Lower lobe of right lung (tissue), 2 donors: ENCODE data around the gene CLCN1. TPM values are rescaled to one million over a fixed set of nuclear protein-coding genes. Genes with fewer than 3 reads are reported as not detected.

Experiments used
- ATAC-seq, 2 donors: fragments of 200-7000 bp; cut with Tn5 transposase; one replicate each; pipeline ENCODE4 v1.9.1; 2020 to 2022; ENCODE audit warnings: mild to moderate bottlenecking in 2 of 2, moderate library complexity in 2 of 2
- DNase-seq: peaks from one replicate; pipeline ENCODE4 v3.0.0-alpha.2; 2020
- H3K27ac ChIP-seq: fragments of 200-600 bp; one replicate; pipeline ENCODE4 v1.8.0; 2022
- H3K27me3 ChIP-seq: fragments of 200-600 bp; one replicate; pipeline ENCODE4 v1.8.0; 2022; ENCODE audit warnings: low read depth
- H3K36me3 ChIP-seq: fragments of 200-600 bp; one replicate; pipeline ENCODE4 v1.8.0; 2022; ENCODE audit warnings: mild to moderate bottlenecking
- H3K4me1 ChIP-seq: fragments of 200-600 bp; one replicate; pipeline ENCODE4 v1.8.0; 2022
- H3K4me3 ChIP-seq: fragments of 200-600 bp; one replicate; pipeline ENCODE4 v1.8.0; 2022; ENCODE audit warnings: mild to moderate bottlenecking
- H3K9me3 ChIP-seq: fragments of 200-600 bp; one replicate; pipeline ENCODE4 v1.8.0; 2022
- CTCF ChIP-seq: fragments of 200-600 bp; IDR thresholded peaks from one replicate; pipeline ENCODE4 v1.8.0; 2022; ENCODE audit warnings: antibody characterized with exemption, mild to moderate bottlenecking
- intact Hi-C: fragments of 100-400 bp; cut with DNase I; formaldehyde crosslinking; loops from one replicate; pipeline ENCODE4 v1.11.0; 2022
- total RNA-seq: library from RNA; stranded (reverse); fragmentation: NEBNext Ultra II Directional; extraction: Animal tissue kit (Norgen Biotek cat#: 25700); gene quantifications from one replicate; pipeline ENCODE4 v1.2.1, GENCODE V29; 2021
- donor health status: DM: no; HTN: yes; CAD: no; lungs with severe emphysema.

Gene CLCN1
- total RNA-seq, 1 donor from 2014 or later, result not detected

DNA sequence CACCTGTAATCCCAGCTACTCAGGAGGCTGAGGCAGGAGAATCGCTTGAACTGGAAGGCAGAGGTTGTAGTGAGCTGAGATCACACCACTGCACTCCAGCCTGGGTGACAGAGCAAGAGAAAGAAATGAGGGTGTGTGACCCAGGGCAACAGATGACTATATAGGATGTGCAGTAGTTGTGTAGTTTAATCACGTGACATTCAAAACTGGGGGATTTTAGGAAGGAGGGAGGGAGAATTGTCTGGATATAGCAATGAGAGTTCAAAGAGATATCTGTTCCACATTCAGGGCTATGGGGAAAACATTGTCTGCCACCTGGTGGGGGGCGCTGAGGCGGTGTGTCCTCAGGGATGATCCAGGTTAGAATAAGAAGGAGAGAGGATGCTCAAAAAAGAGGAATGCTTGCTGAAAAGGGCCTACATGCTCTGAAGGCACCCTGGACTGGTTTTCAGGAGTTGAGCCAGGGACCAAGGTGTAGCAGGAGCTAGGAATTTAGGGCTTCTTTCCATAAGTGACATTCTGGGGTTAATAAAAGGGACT, 57.4 kb downstream of the CLCN1 start:
- DNase-seq (no peak), ATAC-seq (no peak)
- H3K4me1 ChIP-seq, result peaks cover 30% of the 10 kb centered on the region
- H3K4me3 ChIP-seq, result no peak overlapping the region
- no peaks in the 10 kb centered on the region for H3K36me3 ChIP-seq
- H3K9me3 ChIP-seq, result no peaks in the 10 kb centered on the region
- intact Hi-C loops, result no loop called here
- no peak overlapping the region for H3K27ac ChIP-seq
- TF ChIP-seq CTCF, result no peak
- H3K27me3 ChIP-seq, result no peaks in the 10 kb centered on the region

DNA sequence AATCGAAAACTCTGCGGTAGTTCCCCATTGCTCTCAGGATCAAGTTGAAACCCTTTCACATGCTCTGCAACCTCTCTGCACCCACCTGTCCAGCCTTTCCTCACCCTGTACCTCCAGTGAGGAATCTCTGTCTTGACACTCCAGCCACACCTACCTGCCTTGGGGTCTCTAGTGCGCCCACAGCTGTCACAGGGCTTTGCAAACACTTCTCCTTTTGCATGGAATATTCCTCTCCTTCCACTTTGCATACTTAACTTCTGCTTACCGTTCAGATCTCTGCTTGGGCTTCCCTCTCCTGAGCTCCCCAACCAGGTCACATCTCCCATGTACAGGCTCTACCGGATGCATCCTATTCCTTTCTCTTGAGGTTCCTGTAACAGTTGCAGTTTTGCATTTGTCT, 58.6 kb downstream of the CLCN1 start:
- intact Hi-C loops, result no loop called here
- H3K27ac ChIP-seq, result peak overlapping the region; percentile 79
- no peak for TF ChIP-seq CTCF
- DNase-seq, result no peak
- no peak overlapping the region for H3K4me3 ChIP-seq
- no peaks in the 10 kb centered on the region for H3K36me3 ChIP-seq
- no peaks in the 10 kb centered on the region for H3K27me3 ChIP-seq
- ATAC-seq, result peak; percentile 16 to 34
- H3K4me1 ChIP-seq, result peaks cover 42% of the 10 kb centered on the region
- H3K9me3 ChIP-seq, result no peaks in the 10 kb centered on the region

- peak overlapping the region; percentile 79 for H3K27ac ChIP-seq
- H3K4me3 ChIP-seq, result no peak overlapping the region
- peaks cover 48% of the 10 kb centered on the region for H3K4me1 ChIP-seq
- no peaks in the 10 kb centered on the region for H3K36me3 ChIP-seq
- DNase-seq (no peak), ATAC-seq (peak; percentile 44 to 69)
- TF ChIP-seq CTCF, result no peak
- no peaks in the 10 kb centered on the region for H3K9me3 ChIP-seq
- intact Hi-C loops, result no loop called here
- H3K27me3 ChIP-seq, result no peaks in the 10 kb centered on the region
Observed at GRCh38 chr7:143375298-143376034, 59.6 kb downstream of the CLCN1 start.

GRCh38 chr7:143376396-143376795, 60.5 kb downstream of the CLCN1 start:
- H3K4me3 ChIP-seq, result no peak overlapping the region
- no peaks in the 10 kb centered on the region for H3K9me3 ChIP-seq
- no peaks in the 10 kb centered on the region for H3K27me3 ChIP-seq
- ATAC-seq (no peak), DNase-seq (peak; percentile 68)
- peak overlapping the region; percentile 79 for H3K27ac ChIP-seq
- TF ChIP-seq CTCF, result no peak
- peaks cover 48% of the 10 kb centered on the region for H3K4me1 ChIP-seq
- H3K36me3 ChIP-seq, result no peaks in the 10 kb centered on the region
- intact Hi-C loops, result no loop called here

DNA sequence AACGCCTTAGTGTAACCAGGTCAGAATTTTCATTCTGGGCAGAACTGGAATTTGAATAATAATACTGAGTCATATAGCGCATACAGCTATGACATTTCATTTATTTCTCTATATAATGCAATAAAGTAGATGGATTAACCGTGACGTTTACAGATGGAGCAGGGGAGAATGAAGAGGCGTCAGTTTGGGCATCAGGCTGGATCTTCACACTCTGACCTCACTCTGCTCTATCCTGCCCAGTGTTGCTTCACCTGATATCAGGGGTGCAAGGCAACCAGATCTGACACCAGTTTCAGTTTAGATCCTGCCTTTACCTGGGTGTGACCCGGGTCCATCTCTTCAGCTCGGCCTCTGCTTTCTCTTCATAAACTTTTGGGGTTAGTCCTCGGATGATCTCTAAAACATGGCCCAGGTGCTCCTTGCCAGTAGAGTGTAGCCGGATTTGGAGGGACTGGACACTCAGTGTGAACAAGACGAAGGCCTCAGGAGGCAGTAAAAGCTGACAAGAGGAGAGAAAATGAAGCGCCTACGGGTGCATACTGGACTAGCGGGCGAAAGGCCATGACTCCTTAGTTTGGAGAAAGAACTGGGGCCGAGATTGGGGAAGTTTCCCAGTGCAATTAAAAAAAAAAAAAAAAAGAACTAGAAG, 63.8 kb downstream of the CLCN1 start:
- Histone ChIP-seq H3K36me3 (peaks cover 22% of the 10 kb centered on the region), H3K4me1 (peaks cover 71% of the 10 kb centered on the region), H3K9me3 (no peaks in the 10 kb centered on the region), H3K27ac (peak overlapping the region; percentile 99), H3K4me3 (peak overlapping the region; percentile 93), H3K27me3 (no peaks in the 10 kb centered on the region)
- no peak for TF ChIP-seq CTCF
- ATAC-seq (peak in 1 of 2 donors; percentile 0), DNase-seq (no peak)
- intact Hi-C loops, result no loop called here
